Spleen (tissue), 7 donors: ENCODE measurements around the gene TBC1D8.

Source experiments
- POLR2A ChIP-seq, 3 donors: fragments of 450-650 bp; IDR thresholded peaks; one replicate each; pipeline ENCODE4 v1.5.1; 2017; ENCODE audit warnings: antibody characterized with exemption in 3 of 3, mild to moderate bottlenecking in 1 of 3
- TF ChIP-seq, protein P1 (sequence below), 11 experiments: fragments of 200-600 bp in 7 of 11; fragments of 450-650 bp in 4 of 11; sonication (generic) in 4 of 11; IDR thresholded peaks in 8 of 11; conservative IDR thresholded peaks in 3 of 11; 1 replicate in 7 of 11; 2 replicates in 4 of 11; pipeline versions ENCODE4 v1.4.0 to v1.8.0; 2016 to 2021; ENCODE audit warnings: antibody characterized with exemption in 11 of 11, inconsistent platforms in 4 of 11, mild to moderate bottlenecking in 1 of 11
- donor health status: DM: no; HTN: no; CAD: no; lungs with moderate emphysema.
- donor health status: DM: no; HTN: no; CAD: no.
- donor health status: DM: no; HTN: no; CAD: no.

GRCh38 chr2:101082998-101083397 lies 68.2 kb downstream of the TBC1D8 start:
- TF ChIP-seq, protein P1, sequence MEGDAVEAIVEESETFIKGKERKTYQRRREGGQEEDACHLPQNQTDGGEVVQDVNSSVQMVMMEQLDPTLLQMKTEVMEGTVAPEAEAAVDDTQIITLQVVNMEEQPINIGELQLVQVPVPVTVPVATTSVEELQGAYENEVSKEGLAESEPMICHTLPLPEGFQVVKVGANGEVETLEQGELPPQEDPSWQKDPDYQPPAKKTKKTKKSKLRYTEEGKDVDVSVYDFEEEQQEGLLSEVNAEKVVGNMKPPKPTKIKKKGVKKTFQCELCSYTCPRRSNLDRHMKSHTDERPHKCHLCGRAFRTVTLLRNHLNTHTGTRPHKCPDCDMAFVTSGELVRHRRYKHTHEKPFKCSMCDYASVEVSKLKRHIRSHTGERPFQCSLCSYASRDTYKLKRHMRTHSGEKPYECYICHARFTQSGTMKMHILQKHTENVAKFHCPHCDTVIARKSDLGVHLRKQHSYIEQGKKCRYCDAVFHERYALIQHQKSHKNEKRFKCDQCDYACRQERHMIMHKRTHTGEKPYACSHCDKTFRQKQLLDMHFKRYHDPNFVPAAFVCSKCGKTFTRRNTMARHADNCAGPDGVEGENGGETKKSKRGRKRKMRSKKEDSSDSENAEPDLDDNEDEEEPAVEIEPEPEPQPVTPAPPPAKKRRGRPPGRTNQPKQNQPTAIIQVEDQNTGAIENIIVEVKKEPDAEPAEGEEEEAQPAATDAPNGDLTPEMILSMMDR (IDR thresholded peaks at IDR 0.05 in 8 of 11, conservative IDR thresholded peaks at IDR 0.05 in 3 of 11), result no peak
- TF ChIP-seq POLR2A (IDR thresholded peaks at IDR 0.05), result no peak
